ENCODE results near the gene HABP2.

The HABP2 gene

GRCh38 chr10:113541549-113541927, 11.3 kb upstream of the HABP2 start:
- no peak for TF ChIP-seq CTCF (IDR thresholded peaks at IDR 0.05; ENCODE audit: control insufficient read depth, extremely low read depth, insufficient read depth)
- no peak for DNase-seq (ENCODE audit: low read depth)
- H3K4me3 ChIP-seq (ENCODE audit: low read depth, low read length) = no peak overlapping the region

GRCh38 chr10:113543107-113543955, 9.5 kb upstream of the HABP2 start:
- DNase-seq (ENCODE audit: low read depth) = no peak
- no peak overlapping the region for H3K4me3 ChIP-seq (ENCODE audit: low read depth, low read length)
- no peak for TF ChIP-seq CTCF (IDR thresholded peaks at IDR 0.05; ENCODE audit: control insufficient read depth, extremely low read depth, insufficient read depth)

- TF ChIP-seq CTCF (IDR thresholded peaks at IDR 0.05; ENCODE audit: control insufficient read depth, extremely low read depth, insufficient read depth) = no peak
- no peak for DNase-seq (ENCODE audit: low read depth)
- no peak overlapping the region for H3K4me3 ChIP-seq (ENCODE audit: low read depth, low read length)
These were observed 8.5 kb upstream of the HABP2 start for GRCh38 chr10:113544392-113544791.

GRCh38 chr10:113547426-113547825, 5.4 kb upstream of the HABP2 start:
- no peak overlapping the region for H3K4me3 ChIP-seq (ENCODE audit: low read depth, low read length)
- TF ChIP-seq CTCF (IDR thresholded peaks at IDR 0.05; ENCODE audit: control insufficient read depth, extremely low read depth, insufficient read depth) = no peak
- DNase-seq (ENCODE audit: low read depth) = no peak

- no peak for TF ChIP-seq CTCF (IDR thresholded peaks at IDR 0.05; ENCODE audit: control insufficient read depth, extremely low read depth, insufficient read depth)
- DNase-seq (ENCODE audit: low read depth) = no peak
- H3K4me3 ChIP-seq (ENCODE audit: low read depth, low read length) = no peak overlapping the region
These were observed 3.0 kb upstream of the HABP2 start for GRCh38 chr10:113549856-113550255.

GRCh38 chr10:113550365-113550764, 2.5 kb upstream of the HABP2 start:
- no peak for DNase-seq (ENCODE audit: low read depth)
- H3K4me3 ChIP-seq (ENCODE audit: low read depth, low read length) = no peak overlapping the region
- no peak for TF ChIP-seq CTCF (IDR thresholded peaks at IDR 0.05; ENCODE audit: control insufficient read depth, extremely low read depth, insufficient read depth)

- no peak for DNase-seq (ENCODE audit: low read depth)
- TF ChIP-seq CTCF (IDR thresholded peaks at IDR 0.05; ENCODE audit: control insufficient read depth, extremely low read depth, insufficient read depth) = no peak
- no peak overlapping the region for H3K4me3 ChIP-seq (ENCODE audit: low read depth, low read length)
These were observed 839 bp upstream of the HABP2 start for GRCh38 chr10:113552014-113552413.

Measured in LNCaP clone FGC (cell line).